Gastrocnemius medialis (tissue), 4 donors: ENCODE data around the gene ZNF687. TPM values are rescaled to one million over a fixed set of nuclear protein-coding genes. Genes with fewer than 3 reads are reported as not detected.

ENCODE experiments used
- ATAC-seq, 2 donors: fragments of 150-250 bp; one replicate each; pipeline ENCODE4 v1.9.1; 2016
- DNase-seq, 2 donors: peaks; one replicate each; pipeline ENCODE4 v3.0.0-alpha.2; 2019
- H3K27ac ChIP-seq, 4 donors: fragments of 200-600 bp; sonication (generic); 1 replicate in 1 of 4; 2 replicates in 3 of 4; pipeline ENCODE4 v1.5.1; 2016 to 2018; ENCODE audit warnings: mild to moderate bottlenecking in 2 of 4, moderate library complexity in 1 of 4
- H3K27me3 ChIP-seq, 3 donors: fragments of 200-600 bp; sonication (generic) in 2 of 3; 1 replicate in 1 of 3; 2 replicates in 2 of 3; pipeline versions ENCODE4 v1.5.1 to v1.6.0; 2016 to 2019; ENCODE audit warnings: mild to moderate bottlenecking in 1 of 3, moderate library complexity in 1 of 3
- H3K36me3 ChIP-seq, 2 donors: fragments of 200-600 bp; sonication (generic) in 1 of 2; one replicate each; pipeline ENCODE4 v1.5.1; 2017 to 2018
- H3K4me1 ChIP-seq, 2 donors: fragments of 200-600 bp; sonication (generic) in 1 of 2; one replicate each; pipeline ENCODE4 v1.5.1; 2016 to 2017; ENCODE audit warnings: mild to moderate bottlenecking in 2 of 2
- H3K4me3 ChIP-seq, 4 donors: fragments of 200-600 bp; sonication (generic) in 3 of 4; 1 replicate in 1 of 4; 2 replicates in 3 of 4; pipeline ENCODE4 v1.5.1; 2016 to 2019; ENCODE audit warnings: mild to moderate bottlenecking in 2 of 4
- H3K9me3 ChIP-seq, 3 donors: fragments of 200-600 bp; sonication (generic) in 2 of 3; 1 replicate in 1 of 3; 2 replicates in 2 of 3; pipeline ENCODE4 v1.5.1; 2016 to 2019
- POLR2A ChIP-seq, 2 donors: fragments of 450-650 bp; IDR thresholded peaks; one replicate each; pipeline ENCODE4 v1.6.1; 2017; ENCODE audit warnings: antibody characterized with exemption in 2 of 2, mild to moderate bottlenecking in 2 of 2, moderate library complexity in 2 of 2
- in situ Hi-C, 4 donors: fragments of 200-750 bp; cut with MboI; loops; one replicate each; pipeline versions ENCODE4 v1.15.0 to v1.8.0; 2017; ENCODE audit warnings: low sequenced_read_pairs in 4 of 4
- intact Hi-C: fragments of 100-400 bp; cut with DNase I; formaldehyde crosslinking; loops from one replicate; pipeline ENCODE4 v1.15.1; 2023; ENCODE audit warnings: low total_unique reads
- total RNA-seq, 4 donors: library from RNA; depleted of rRNA; stranded (reverse); fragments of >200 nt; gene quantifications; one replicate each; pipeline versions ENCODE4 v1.1.0 to v1.2.3, GENCODE V29; 2016
- TF ChIP-seq, protein P1 (sequence below), 5 experiments: fragments of 450-650 bp in 3 of 5; fragments of 200-600 bp in 2 of 5; sonication (generic) in 2 of 5; IDR thresholded peaks in 4 of 5; conservative IDR thresholded peaks in 1 of 5; 1 replicate in 4 of 5; 2 replicates in 1 of 5; pipeline ENCODE4 v1.5.1; 2016 to 2019; ENCODE audit warnings: antibody characterized with exemption in 5 of 5, mild to moderate bottlenecking in 3 of 5, moderate library complexity in 3 of 5

The ZNF687 gene
- total RNA-seq, 4 donors from 2014 or later: 11.9 to 19.6 (median 16.6) TPM

DNA sequence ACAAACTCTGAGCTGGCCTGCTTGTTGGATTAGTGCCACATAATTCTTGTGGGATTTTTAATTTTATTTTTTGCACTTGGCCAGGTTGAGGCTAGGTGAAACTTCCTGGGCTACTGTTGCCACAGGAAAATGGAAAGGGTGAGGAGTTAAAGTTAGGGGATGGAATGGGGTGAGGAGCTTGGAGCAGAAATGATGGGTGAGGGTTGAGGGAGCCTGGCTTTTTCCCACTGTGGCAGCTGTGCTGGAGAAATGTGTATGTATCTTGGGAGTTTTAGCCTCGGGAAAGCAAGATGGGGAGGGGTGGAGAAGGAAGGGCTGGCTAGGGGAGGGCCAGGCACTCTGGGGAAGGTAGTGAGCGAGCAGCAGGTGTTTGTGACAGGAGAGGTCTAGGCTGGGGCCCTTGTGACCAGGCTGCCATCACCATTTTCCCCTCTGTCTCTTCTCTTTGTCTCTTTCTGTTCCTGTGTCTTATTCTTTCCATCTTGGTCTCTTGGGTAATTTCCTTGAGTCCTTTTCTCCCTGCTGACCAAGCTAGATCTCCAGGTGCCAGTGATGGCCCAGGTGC is 2.0 kb downstream of the ZNF687 start:
- Histone ChIP-seq H3K27ac (peak overlapping the region; percentile 90 to 96 (median 94)), H3K4me3 (no peak overlapping the region), H3K4me1 (peaks cover 10 to 21% of the 10 kb centered on the region in 2 donors), H3K36me3 (peaks cover 0 to 29% of the 10 kb centered on the region in 2 donors), H3K9me3 (no peaks in the 10 kb centered on the region), H3K27me3 (no peaks in the 10 kb centered on the region)
- in situ Hi-C loops: no loop called here
- DNase-seq: no peak
- no peak for ATAC-seq
- no peak for TF ChIP-seq POLR2A (IDR thresholded peaks at IDR 0.05)
- TF ChIP-seq, protein P1, sequence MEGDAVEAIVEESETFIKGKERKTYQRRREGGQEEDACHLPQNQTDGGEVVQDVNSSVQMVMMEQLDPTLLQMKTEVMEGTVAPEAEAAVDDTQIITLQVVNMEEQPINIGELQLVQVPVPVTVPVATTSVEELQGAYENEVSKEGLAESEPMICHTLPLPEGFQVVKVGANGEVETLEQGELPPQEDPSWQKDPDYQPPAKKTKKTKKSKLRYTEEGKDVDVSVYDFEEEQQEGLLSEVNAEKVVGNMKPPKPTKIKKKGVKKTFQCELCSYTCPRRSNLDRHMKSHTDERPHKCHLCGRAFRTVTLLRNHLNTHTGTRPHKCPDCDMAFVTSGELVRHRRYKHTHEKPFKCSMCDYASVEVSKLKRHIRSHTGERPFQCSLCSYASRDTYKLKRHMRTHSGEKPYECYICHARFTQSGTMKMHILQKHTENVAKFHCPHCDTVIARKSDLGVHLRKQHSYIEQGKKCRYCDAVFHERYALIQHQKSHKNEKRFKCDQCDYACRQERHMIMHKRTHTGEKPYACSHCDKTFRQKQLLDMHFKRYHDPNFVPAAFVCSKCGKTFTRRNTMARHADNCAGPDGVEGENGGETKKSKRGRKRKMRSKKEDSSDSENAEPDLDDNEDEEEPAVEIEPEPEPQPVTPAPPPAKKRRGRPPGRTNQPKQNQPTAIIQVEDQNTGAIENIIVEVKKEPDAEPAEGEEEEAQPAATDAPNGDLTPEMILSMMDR (IDR thresholded peaks at IDR 0.05 in 4 of 5, conservative IDR thresholded peaks at IDR 0.05 in 1 of 5): no peak
- intact Hi-C loops: loop anchor here (5.0 kb wide), 3 partner anchors 63 to 548 kb away; partner anchors contain the start of genes RFX5, RORC and SNX27

DNA sequence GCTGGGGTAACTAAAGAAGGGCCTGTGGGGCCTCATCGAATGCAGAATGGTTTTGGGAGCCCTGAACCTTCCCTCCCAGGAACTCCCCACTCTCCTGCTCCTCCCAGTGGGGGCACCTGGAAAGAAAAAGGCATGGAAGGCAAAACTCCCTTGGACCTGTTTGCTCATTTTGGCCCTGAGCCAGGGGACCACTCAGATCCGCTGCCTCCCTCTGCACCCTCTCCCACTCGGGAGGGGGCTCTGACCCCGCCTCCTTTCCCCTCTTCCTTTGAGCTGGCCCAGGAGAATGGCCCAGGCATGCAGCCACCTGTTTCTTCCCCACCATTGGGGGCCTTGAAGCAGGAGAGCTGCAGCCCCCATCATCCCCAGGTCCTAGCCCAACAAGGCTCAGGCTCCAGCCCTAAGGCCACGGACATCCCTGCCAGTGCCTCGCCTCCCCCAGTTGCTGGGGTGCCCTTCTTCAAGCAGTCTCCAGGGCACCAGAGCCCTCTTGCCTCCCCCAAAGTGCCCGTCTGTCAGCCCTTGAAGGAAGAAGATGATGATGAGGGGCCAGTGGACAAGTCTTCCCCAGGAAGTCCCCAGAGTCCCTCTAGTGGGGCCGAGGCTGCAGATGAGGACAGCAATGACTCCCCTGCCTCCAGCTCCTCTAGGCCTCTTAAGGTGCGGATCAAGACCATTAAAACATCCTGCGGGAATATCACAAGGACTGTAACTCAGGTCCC is 4.7 kb downstream of the ZNF687 start:
- H3K4me3 ChIP-seq: no peak overlapping the region
- H3K4me1 ChIP-seq: peaks cover 10 to 17% of the 10 kb centered on the region in 2 donors
- intact Hi-C loops: no loop called here
- H3K27me3 ChIP-seq: no peaks in the 10 kb centered on the region
- DNase-seq: no peak
- TF ChIP-seq, protein P1 (IDR thresholded peaks at IDR 0.05 in 4 of 5, conservative IDR thresholded peaks at IDR 0.05 in 1 of 5): no peak
- no peak for TF ChIP-seq POLR2A (IDR thresholded peaks at IDR 0.05)
- in situ Hi-C loops: no loop called here
- ATAC-seq: no peak
- peaks cover 0 to 51% of the 10 kb centered on the region in 2 donors for H3K36me3 ChIP-seq
- no peaks in the 10 kb centered on the region for H3K9me3 ChIP-seq
- H3K27ac ChIP-seq: peak overlapping the region in 1 of 4 donors; percentile 38

DNA sequence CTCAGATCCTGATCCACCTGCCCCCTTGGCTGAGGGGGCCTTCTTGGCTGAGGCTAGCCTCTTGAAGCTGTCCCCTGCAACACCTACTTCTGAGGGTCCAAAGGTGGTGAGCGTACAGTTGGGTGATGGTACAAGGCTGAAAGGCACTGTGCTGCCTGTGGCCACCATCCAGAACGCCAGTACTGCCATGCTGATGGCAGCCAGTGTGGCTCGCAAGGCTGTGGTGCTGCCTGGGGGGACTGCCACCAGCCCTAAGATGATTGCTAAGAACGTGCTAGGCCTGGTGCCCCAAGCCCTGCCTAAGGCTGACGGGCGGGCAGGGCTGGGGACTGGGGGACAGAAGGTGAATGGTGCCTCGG is 5.2 kb downstream of the ZNF687 start:
- in situ Hi-C loops: no loop called here
- H3K27ac ChIP-seq: no peak overlapping the region
- DNase-seq (no peak), ATAC-seq (no peak)
- no peak overlapping the region for H3K4me3 ChIP-seq
- peaks cover 0 to 55% of the 10 kb centered on the region in 2 donors for H3K36me3 ChIP-seq
- peaks cover 10 to 17% of the 10 kb centered on the region in 2 donors for H3K4me1 ChIP-seq
- intact Hi-C loops: no loop called here
- no peak for TF ChIP-seq POLR2A (IDR thresholded peaks at IDR 0.05)
- TF ChIP-seq, protein P1 (IDR thresholded peaks at IDR 0.05 in 4 of 5, conservative IDR thresholded peaks at IDR 0.05 in 1 of 5): no peak
- no peaks in the 10 kb centered on the region for H3K27me3 ChIP-seq
- no peaks in the 10 kb centered on the region for H3K9me3 ChIP-seq

DNA sequence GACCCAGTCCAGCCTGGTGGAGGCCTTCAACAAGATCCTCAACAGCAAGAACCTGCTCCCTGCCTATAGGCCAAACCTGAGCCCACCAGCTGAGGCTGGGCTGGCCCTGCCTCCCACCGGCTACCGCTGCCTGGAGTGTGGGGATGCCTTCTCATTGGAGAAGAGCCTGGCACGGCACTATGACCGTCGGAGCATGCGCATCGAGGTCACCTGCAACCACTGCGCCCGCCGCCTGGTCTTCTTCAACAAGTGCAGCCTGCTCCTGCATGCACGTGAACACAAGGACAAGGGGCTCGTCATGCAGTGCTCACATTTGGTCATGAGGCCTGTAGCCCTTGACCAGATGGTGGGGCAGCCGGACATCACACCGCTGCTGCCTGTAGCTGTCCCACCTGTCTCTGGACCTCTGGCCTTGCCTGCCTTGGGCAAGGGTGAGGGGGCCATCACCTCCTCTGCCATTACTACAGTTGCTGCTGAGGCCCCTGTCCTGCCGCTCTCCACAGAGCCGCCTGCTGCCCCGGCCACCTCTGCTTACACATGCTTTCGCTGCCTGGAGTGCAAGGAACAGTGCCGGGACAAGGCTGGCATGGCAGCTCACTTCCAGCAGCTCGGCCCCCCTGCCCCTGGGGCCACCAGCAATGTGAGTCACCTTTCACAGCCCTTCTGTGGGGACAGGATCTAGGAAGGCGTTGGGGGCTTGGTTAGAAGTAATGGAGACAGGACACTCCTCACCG is 5.8 kb downstream of the ZNF687 start:
- no peak for DNase-seq
- in situ Hi-C loops (no loop called here), intact Hi-C loops (no loop called here)
- H3K36me3 ChIP-seq: peaks cover 0 to 61% of the 10 kb centered on the region in 2 donors
- no peaks in the 10 kb centered on the region for H3K9me3 ChIP-seq
- H3K27me3 ChIP-seq: no peaks in the 10 kb centered on the region
- TF ChIP-seq POLR2A (IDR thresholded peaks at IDR 0.05): no peak
- TF ChIP-seq, protein P1 (IDR thresholded peaks at IDR 0.05 in 4 of 5, conservative IDR thresholded peaks at IDR 0.05 in 1 of 5): no peak
- ATAC-seq: no peak
- H3K27ac ChIP-seq: no peak overlapping the region
- no peak overlapping the region for H3K4me3 ChIP-seq
- peaks cover 10 to 16% of the 10 kb centered on the region in 2 donors for H3K4me1 ChIP-seq
